Stimulated activated CD8-positive, alpha-beta memory T cell treated with anti-CD3 and anti-CD28 coated beads, Interleukin-7, amount 100 ng/mL, for 48 hours (primary cell): Measurements from ENCODE around the gene PIK3IP1.
"Not testable (repeated sequence)": the region's sequence is repeated elsewhere in the genome, so short reads cannot be mapped to it uniquely, and the experiment has no call there.

Experiments
- DNase-seq, 2 donors: peaks; one replicate each; pipeline ENCODE4 v3.0.0-alpha.2; 2020; ENCODE audit warnings: low read depth in 1 of 2; ENCODE audit errors: extremely low read depth in 1 of 2

PIK3IP1 gene

GRCh38 chr22:31259798-31260473 lies 32.4 kb downstream of the PIK3IP1 start:
- no peak for DNase-seq

- DNase-seq, result no peak
Measured at GRCh38 chr22:31253949-31254348, 38.3 kb downstream of the PIK3IP1 start.

DNA sequence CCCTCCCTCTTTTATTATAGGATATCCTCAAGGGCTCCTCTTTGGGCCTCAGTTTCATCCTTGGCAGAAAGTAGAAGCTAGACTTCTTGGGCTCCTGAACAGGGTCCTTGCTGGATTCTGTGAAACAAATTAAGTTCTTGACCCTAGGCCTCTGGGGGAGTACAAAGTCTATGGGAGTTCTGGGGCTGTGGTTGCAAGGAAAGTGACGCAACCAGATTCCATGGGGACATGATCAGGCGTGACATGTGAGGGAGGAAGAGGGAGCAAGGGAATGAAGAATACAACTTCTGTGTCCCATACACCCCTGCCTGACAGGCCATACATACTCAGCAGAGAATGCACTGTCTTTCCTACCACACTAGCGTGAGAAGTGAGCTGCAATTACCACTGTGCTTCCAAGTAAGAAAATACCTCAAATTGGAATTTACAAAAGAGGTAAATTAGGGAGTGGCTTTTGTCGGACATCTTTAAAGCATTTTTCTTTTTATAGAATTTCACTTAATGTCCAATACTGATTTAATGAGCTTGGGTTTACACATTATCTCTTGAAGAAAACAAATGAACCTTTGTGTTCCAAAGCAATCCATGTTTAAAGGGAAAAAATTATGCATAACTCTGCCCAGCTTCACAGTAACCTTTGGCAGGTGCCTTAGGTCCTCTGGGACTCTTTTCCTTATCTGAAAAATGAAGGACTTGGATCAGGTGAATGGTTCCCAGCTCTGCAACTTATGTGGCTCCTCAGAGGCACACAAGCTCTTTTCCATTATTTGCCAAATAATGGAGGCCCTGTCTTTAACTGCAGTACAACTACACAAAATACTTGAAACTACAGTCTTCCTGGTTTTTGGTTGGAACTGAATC lies 41.3 kb downstream of the PIK3IP1 start:
- DNase-seq, result no peak

DNA sequence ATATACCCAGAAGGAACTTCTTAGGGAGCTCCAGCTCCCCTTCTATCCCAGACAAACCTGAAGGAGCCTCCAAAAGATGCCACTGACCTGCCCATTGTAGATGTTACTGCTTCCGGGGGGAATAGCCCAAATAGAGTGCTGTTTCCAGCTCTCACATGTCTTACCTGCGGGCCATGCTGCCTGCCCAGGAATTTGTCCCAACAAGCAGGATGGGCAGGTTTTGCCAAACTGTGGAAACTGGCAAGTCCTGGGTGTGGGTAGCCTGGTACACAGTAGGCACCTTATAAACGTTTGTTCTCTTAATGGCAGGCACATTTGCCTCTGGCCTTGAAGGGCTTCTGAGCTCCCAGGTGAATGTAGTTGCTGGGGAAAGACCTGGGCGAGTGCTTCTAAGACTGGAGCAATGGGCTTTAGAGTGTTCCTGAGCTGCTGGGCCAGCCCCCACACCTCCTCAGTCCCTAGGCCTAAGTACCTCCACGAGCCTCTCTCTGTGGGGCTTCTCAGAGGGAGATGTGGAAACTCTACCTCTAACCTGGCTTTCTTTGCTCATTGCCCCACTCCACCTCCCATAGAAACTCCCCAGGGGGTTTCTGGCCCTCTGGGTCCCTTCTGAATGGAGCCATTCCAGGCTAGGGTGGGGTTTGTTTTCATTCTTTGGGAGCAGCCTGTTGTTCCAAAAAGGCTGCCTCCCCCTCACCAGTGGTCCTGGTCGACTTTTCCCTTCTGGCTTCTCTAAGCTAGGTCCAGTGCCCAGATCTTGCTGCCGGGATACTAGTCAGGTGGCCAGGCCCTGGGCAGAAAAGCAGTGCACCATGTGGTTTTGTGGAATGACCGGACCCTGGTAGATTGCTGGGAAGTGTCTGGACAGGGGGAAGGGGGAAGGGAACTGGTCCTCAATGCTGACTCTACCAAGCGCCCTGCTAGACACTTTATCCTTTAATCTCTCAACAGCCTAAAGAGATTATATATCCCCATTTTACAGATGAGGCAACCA lies 43.0 kb downstream of the PIK3IP1 start:
- no peak for DNase-seq

GRCh38 chr22:31248138-31248745 lies 44.0 kb downstream of the PIK3IP1 start:
- DNase-seq, result peak; percentile 9 to 49

GRCh38 chr22:31247726-31248125 lies 44.6 kb downstream of the PIK3IP1 start:
- no peak for DNase-seq

DNA sequence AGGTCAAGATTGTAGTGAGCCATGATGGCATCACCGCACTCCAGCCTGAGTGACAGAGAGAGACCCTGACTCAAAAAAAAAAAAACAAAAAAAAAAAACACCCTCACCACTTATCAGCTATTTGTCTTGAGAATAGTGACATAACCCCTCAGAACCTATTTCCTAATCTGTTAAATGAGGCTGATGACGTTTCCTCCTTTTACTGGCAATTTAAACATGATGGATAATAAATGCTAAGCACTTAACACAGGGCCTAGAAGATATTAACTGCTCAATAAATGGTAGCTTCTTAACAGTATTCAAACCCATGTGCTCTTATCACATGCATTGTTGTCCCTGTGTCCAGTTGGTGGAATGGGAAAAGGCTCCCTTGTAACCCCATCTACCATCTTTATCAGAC lies 45.6 kb downstream of the PIK3IP1 start:
- no peak for DNase-seq

DNA sequence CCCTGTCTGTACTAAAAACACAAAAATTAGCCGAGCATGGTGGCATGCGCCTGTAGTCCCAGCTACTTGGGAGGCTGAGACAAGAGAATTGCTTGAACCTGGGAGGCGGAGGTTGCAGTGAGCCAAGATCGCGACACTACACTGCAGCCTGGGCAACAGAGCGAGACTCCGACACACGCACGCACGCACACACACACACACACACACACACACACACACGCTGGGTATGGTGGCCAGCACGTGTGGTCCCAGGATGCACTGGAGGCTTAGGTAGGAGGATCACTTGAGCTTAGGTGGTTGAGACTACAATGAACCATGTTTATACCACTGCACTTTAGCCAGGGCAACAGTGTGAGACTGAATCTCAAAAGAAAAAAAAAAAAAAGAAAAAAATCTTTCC lies 46.3 kb downstream of the PIK3IP1 start:
- DNase-seq, result not testable (repeated sequence)

DNA sequence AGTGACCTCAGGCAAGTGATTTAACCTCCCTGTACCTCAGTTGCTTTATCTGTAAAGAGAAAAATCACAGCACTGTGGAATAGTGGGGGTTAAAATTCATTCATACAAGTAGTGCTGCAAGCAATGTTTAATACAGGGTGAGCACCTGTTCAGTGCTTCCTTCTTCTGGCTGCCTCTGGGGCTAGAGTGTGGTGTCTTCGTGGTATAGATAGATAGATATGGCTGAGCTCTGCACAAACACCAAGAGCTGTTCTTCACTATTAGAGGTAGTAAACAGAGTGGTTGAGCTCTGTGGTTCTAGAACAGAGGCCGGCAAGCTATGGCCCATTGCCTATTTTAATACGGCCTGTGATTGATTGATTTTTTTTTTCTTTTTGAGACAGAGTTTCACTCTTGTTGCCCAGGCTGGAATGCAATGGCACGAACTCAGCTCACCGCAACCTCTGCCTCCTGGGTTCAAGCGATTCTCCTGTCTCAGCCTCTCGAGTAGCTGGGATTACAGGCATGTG lies 47.3 kb downstream of the PIK3IP1 start:
- no peak for DNase-seq

- no peak for DNase-seq
Measured at GRCh38 chr22:31244046-31244942, 48.0 kb downstream of the PIK3IP1 start.

DNA sequence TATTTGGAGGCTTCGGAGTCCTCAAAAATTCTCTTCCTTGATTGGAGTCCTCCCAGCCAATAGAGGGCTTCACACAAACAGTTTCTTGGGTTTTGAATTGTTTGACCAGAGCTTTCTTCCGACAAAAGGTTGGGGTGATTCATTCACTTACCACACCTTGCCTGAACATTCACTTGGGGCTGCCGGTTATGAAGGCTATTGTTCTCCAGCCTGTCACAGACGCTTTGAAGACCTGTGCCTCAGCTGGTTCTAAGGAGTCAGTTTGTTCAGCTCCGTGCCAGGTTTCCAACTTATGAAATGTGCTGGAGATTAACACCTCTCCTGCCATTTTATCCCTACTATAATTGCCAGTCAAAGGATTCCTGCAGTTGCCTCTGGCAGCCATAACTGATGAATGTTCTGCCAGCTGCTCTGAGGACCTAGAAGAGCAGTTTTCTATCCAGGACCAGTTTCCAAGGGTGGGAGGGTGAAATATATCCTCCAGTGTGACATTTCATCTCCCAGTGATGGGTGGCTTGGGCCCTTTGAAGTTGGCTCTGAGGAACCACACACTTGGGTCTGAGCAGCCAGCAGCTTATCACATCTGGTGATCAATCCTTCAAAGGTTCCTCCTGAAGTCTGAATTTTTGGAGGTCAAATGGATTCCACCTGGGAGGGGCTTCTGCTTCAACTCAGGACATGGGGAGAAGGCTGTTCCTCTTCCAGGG lies 48.8 kb downstream of the PIK3IP1 start:
- no peak for DNase-seq

- DNase-seq, result no peak
Measured at GRCh38 chr22:31241936-31242335, 50.4 kb downstream of the PIK3IP1 start.

- no peak for DNase-seq
Measured at GRCh38 chr22:31241200-31241599, 51.1 kb downstream of the PIK3IP1 start.

DNA sequence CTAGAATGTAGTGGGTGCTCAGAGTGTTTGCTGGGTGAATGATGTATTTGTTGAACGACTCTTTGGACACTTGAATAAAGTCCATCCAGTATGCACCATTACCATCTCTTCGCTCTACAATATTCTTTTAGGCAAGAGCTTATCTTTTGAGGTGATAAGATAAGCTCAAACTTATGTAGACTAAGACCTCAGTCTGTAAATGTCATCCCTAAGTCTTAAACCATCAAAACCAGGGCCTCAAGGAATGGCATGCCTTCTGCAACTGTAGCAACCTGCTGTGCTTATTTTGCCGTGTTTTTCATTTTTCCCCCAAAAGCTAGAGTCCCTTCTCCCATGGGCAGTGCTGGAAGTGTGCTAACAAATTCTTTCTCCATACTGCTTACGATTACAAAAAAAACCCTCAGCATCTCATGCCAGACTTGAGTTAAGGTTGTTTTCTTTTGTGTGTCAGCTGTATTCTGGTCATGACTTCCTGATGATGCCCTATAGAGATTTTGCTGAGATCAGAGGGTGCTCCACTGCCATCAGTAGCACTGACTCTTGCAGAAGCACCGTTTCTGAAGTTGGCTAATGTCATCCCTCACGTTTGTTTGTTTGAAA lies 52.4 kb downstream of the PIK3IP1 start:
- no peak for DNase-seq

- no peak for DNase-seq
Measured at GRCh38 chr22:31238057-31238456, 54.2 kb downstream of the PIK3IP1 start.

DNA sequence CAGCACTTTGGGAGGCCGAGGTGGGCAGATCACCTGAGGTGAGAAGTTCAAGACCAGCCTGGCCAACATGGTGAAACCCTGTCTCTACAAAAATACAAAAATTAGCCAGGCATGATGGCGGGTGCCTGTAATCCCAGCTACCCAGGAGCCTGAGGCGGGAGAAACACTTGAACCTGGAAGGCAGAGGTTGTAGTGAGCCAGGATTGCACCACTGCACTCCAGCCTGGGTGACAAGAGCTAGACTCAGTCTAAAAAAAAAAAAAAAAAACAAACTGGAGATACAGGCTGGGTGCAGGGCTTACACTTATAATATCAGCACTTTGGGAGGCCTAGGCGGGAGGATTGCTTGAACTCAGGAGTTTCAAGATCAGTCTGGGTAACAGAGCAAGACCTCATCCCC lies 56.2 kb downstream of the PIK3IP1 start:
- DNase-seq, result not testable (repeated sequence)

GRCh38 chr22:31235081-31235480 lies 57.2 kb downstream of the PIK3IP1 start:
- no peak for DNase-seq

DNA sequence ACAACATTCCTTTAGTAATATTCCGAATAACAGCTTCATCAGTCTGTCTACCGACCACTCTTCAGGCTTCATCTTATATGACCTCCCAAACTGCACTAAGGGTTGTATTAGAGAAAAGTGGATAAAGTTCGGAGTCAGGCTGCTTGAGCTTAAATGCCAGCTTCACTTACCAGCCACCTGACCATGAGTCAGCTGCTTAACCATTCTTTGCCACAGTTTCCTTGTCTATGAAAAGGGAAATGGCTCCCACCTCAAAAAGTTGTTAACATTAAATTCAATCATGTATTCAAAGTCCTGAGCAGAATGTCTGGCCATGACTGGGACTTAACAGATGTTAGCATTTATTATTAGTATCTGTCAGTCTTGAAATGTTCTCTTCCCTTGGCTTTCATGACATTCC lies 59.3 kb downstream of the PIK3IP1 start:
- DNase-seq, result no peak
